GM19240 (cell line): Measurements from ENCODE around the gene ECSIT.

Experiments used
- DNase-seq: peaks from one replicate; pipeline ENCODE4 v3.0.0; 2011; ENCODE audit warnings: low spot score; ENCODE audit not compliant: insufficient read length

ECSIT gene

GRCh38 chr19:11551603-11552235 lies 22.8 kb upstream of the ECSIT start:
- no peak for DNase-seq

- DNase-seq: no peak
Measured at GRCh38 chr19:11550265-11550664, 21.3 kb upstream of the ECSIT start.

DNA sequence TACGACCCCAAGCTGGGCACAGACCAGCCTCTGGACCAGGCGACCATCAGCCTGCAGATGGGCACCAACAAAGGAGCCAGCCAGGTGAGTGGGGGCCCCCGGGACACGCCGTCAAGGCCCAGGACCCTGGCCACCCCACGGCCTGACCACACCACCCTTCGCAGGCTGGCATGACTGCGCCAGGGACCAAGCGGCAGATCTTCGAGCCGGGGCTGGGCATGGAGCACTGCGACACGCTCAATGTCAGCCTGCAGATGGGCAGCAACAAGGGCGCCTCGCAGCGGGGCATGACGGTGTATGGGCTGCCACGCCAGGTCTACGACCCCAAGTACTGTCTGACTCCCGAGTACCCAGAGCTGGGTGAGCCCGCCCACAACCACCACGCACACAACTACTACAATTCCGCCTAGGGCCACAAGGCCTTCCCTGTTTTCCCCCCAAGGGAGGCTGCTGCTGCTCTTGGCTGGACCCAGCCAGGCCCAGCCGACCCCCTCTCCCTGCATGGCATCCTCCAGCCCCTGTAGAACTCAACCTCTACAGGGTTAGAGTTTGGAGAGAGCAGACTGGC lies 20.5 kb upstream of the ECSIT start:
- DNase-seq: no peak

- DNase-seq: no peak
Measured at GRCh38 chr19:11547929-11548700, 19.2 kb upstream of the ECSIT start.

- no peak for DNase-seq
Measured at GRCh38 chr19:11541238-11541637, 12.3 kb upstream of the ECSIT start.

DNA sequence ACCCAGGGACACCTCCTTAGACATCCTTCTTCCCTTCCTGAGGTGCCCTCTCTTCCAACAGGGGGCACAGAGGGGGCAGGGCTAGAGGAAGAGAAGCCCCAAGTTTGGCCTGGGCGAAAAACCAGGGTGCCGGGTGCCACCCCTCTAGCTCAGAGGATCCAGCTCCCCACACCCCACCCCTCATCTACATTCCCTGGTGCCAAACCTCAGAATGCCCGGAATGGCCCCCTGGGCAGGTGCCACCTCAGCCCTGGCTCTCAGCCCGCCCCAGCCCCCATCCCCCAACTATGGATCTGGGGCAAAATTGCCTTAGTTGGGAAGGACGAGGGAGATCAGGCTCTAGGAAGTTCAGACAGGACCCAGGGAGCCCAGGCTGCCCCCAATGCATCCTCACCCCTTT lies 11.7 kb upstream of the ECSIT start:
- no peak for DNase-seq

DNA sequence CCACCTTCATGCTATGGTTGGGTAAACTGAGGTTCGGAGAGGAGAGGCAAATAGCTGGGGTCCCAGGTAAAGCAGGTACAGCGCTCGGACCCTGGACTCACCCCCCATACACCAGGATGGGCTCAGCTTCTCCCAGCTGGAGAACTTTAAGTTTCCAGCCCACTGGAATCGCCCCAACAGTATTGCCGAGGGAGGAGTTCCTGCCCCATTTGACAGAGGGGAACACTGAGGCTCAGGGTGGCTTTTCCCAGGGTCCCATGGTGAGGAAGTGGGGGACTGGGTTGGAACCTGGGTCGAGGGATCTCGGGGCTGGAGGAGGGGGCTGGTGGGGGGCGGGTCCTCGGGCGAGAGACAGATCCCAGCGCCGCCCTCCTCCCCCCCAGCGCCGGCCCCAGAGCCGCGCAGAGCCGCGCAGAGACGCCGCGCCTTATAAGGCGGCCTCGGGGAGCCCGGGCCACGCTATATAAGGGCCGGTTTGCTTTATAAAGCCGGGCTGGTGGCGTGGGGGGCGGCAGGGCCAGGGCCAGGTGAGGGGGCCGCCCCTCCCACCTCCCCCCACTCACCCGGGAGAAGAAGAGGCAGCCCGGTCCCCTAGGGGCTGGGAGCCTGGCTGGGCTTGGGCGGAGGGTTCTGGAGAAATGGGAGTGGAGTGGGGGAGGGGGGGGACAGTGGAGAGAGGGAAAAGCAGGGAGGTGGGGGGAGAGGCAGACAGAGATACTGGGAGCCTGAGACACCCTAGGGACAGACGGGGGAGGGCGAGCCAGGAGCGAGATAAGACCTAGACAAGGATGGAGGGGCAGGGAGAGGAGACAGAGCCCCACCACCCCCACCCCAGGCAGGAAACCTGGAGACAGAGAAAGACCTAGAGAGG lies 10.8 kb upstream of the ECSIT start:
- DNase-seq: no peak

- DNase-seq: no peak
Measured at GRCh38 chr19:11538232-11539036, 9.5 kb upstream of the ECSIT start, which contains the start of gene CNN1. TSS of gene CNN1 (plus strand) at chr19:11538851. CDS start at chr19:11538928, 77 bp downstream.

GRCh38 chr19:11535792-11536595 lies 7.1 kb upstream of the ECSIT start:
- DNase-seq: peak; percentile 94

DNA sequence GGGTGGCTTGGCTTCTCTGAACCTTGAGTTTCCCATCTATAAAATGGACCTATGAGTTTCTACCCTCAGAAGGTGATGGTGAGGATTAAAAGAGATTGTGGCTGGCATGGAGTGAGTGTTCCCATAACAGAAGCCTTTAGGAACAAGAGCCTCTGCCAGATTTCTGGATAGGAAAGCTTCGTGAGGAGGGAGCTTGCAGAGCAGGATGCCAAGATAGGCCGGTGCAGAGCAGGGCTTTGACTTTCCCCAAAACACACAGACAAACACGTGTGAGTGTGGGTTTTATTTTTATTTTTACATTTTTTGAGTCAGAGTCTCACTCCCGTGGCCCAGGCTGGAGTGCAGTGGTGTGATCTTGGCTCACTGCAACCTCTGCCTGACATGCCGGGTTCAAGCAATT lies 6.0 kb upstream of the ECSIT start:
- DNase-seq: no peak

- no peak for DNase-seq
Measured at GRCh38 chr19:11534538-11534937, 5.6 kb upstream of the ECSIT start.

DNA sequence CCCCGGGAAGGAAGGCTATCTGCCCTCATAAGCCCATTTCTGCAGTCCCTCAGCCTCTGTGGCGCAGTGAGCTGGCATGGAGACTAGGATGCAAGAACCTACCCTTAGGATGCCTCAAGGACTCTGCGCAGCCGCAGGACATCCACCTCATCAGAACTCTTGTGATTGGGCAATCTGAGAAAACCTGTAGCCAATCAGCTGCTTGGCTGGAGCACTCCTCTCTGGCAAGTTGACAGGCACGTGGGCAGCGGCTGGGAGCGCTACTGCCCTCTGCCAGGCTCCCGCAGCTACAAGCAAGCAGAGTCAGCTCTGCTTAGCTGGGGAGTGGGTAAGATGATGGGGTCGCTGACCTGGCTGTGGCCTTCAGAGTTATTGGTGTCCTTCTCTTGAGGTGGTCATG lies 1.5 kb upstream of the ECSIT start:
- DNase-seq: no peak

DNA sequence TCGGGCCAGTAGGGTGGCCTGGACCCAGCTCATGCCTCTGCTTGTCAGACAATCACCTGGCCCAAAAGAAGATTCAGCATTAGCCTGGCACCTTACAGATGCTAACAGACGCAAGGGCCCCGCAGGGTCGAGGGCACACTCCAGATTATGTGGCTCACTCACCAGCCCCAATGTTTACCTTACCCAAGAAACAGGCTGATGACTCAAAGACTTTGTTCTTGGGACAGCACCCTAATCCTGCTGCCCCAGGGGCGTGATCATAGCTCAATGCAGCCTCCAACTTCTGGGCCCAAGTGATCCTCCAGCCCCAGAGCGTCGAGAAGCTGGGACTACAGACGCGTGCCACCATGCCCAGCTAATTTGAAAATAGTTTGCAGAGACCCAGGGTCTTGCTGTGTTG lies 9.8 kb downstream of the ECSIT start:
- no peak for DNase-seq

- no peak for DNase-seq
Measured at GRCh38 chr19:11513946-11514345, 15.0 kb downstream of the ECSIT start.

DNA sequence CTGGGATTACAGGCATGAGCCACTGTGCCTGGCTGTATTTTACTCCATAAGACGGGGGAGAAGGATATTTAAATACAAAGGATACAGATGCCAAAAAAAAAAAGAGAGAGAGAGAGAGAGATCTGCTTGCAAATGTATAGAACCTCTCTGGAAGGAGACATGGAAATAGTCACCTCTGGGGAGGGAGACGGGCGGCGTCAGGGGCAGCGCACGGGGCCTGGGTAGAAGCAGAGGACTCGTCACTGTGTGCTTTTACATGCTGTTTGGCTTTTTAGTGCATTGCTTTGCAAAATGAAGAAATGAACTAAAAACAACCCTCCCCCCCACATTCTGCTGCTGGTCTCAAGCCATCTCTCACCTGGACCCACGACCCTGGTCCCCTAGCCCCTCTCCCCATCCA lies 18.5 kb downstream of the ECSIT start:
- no peak for DNase-seq

DNA sequence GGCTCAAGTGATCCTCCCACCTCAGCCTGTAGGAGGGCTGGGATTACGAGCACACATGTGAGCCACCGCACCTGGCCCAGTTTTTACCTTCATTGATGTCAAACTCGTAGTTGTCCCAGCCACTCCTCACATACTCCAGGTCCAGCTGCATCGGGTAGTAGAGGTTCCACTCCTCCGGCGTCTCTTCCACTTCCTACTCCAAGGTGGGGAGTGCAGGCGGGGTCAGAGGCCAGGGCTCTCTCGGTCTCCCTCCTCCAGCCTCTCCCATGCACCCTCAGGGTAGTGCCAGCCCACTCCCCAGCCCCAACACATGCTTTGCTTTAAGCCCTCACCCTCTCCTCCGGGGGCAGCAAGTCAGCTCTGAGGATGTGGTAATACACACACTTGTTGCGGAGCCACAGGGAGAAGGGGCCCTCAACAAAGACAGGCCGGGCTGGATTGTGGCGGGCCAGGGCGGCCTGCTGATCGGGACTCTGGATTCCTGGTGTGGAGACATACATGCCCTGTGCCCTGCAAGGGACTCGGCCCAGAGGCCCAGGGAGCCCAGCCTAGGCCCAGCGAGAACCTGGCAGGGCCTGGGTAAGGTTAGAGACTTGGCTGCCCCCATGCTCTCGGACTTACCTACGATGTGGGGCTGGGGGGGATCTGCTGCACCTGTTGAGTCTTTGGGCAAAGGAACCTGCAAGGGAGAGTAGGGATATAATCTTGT lies 21.4 kb downstream of the ECSIT start:
- no peak for DNase-seq

DNA sequence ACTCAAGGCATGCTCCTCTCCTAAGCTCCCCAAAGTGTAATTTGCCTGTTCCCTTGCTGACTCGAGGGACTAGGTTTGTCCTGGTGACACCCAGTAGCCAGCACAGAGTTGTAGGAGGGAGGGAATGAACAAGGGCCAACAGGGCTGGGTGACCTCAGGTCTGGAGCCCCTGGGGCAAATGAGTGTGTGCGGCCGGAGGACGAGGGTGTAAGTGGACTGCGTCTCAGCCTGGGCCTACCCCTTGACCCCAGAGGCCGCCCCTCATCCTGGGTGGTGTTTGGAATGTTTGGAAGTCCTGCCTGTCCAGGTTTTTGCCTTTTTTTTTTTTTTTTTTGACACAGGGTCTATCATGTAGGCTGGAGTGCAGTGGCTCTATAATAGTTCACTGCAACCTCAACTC lies 22.0 kb downstream of the ECSIT start:
- no peak for DNase-seq

- DNase-seq: no peak
Measured at GRCh38 chr19:11506101-11506555, 22.8 kb downstream of the ECSIT start.

DNA sequence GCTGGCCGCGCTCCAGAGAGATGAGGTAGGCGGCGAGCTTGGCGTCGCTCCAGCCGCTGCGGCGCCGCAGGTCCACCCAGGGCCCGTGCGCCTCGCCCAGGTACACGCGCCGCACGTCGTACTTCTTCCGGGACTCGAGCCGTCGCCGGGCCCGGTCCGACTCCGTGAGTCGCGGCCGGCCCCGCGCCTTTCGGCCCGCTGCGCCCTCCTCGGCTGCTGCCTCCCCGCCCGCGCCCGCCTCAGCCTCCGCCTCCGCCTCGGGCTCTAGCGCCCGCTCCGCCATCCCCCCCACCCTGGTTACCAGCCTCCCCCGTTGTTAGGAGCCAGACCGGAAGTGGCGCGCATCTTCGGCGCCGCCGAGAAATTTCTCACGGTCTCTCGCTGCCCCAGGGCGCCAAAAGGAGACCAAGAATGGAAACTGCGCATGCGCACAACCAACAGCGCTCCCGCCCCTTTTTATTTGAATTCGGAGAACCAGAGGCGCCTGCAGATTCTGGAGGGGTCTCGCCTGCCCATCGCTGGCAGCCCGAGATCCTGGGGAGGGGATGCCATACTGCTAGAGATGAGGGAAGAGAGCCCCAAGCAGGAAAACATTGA lies 23.3 kb downstream of the ECSIT start, which contains the start of gene ZNF653:
TSS of gene ZNF653 (minus strand) at position 336 of the 597 bp plus-strand sequence. CDS start at position 283, 53 bp downstream.
- DNase-seq: peak; percentile 94
